ENCODE data around the gene BIRC2. TPM values are rescaled to one million over a fixed set of nuclear protein-coding genes. Genes with fewer than 3 reads are reported as not detected.

The BIRC2 gene
- total and polyA plus RNA-seq, 9 of the 15 experiments (the other 6 are each of a cell fraction or from before 2014, with no cell fraction given) = 14.3 to 45.9 (median 20.7) TPM

DNA sequence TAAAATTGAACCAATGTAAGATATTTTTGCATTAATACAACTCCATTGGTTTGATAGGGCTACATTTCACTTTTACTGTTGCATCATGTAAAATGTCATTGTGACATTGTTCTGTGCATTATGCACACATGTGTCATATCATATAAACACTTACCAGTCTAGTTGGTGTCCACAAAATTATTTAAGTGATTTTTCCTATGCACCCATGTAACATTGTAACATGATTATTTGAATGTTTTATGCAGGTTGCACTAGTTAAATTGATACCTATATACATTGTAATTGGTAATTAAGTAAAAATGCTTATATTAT lies 39.3 kb upstream of the BIRC2 start:
- Histone ChIP-seq H3K9ac (ENCODE audit: insufficient read depth in 1 of 2, low read depth in 2 of 2, low read length in 2 of 2) (no peak overlapping the region), H4K20me1 (replicated peaks; ENCODE audit: control insufficient read depth, insufficient read depth, low read length) (no peaks in the 10 kb centered on the region), H2AFZ (ENCODE audit: low read depth, low read length) (no peak overlapping the region), H3K79me2 (ENCODE audit: control insufficient read depth, insufficient read depth, low read length) (no peaks in the 10 kb centered on the region), H3K9me3 (replicated peaks; ENCODE audit: control insufficient read depth, insufficient read depth, low read depth, low read length) (no peaks in the 10 kb centered on the region), H3K9me1 (ENCODE audit: control insufficient read depth, insufficient read depth, low read length) (no peaks in the 10 kb centered on the region), H3K4me2 (ENCODE audit: insufficient read depth, low read length) (no peak overlapping the region), H3K27ac (ENCODE audit: extremely low read depth, low read depth, low read length) (no peak overlapping the region), H3K4me3 (no peak overlapping the region), H3K36me3 (ENCODE audit: control insufficient read depth, insufficient read depth, low read length) (no peaks in the 10 kb centered on the region), H3K4me1 (replicated peaks in 1 of 2; ENCODE audit: control insufficient read depth in 2 of 2, insufficient read depth in 2 of 2, low read length in 2 of 2) (peaks cover 0 to 16% of the 10 kb centered on the region in 2 experiments; a peak in 1 of 5 replicates), H3K27me3 (ENCODE audit: control insufficient read depth in 2 of 2, insufficient read depth in 2 of 2, low read length in 2 of 2) (no peaks in the 10 kb centered on the region)
- DNase-seq (ENCODE audit: extremely low read depth in 1 of 4, low spot score in 3 of 4) (no peak), FAIRE-seq (no peak), ATAC-seq (no peak)
- intact Hi-C loops (cut with micrococcal nuclease) = no loop called here
- POLR2A ChIA-PET = no interaction called here
- CTCF ChIA-PET (ENCODE audit: low intra/inter-chr PET ratio) = no interaction called here
- BruUV-seq (replicated peaks) = no TSS peak
- in situ Hi-C loops (cut with MboI) = no loop called here
- no peak for TF ChIP-seq NCOR1 (IDR thresholded peaks at IDR 0.05)
- no peak for TF ChIP-seq KAT2B (IDR thresholded peaks at IDR 0.05; ENCODE audit: low read depth, low read length)
- no peak for TF ChIP-seq ZNF778 (CRISPR knock-in tag; IDR thresholded peaks at IDR 0.05)
- no peak for TF ChIP-seq TAF15 (IDR thresholded peaks at IDR 0.05; ENCODE audit: low read depth, low read length)
- TF ChIP-seq CLOCK (CRISPR knock-in tag; IDR thresholded peaks at IDR 0.05; ENCODE audit: borderline replicate concordance) = no peak
- no peak for TF ChIP-seq ZNF444 (CRISPR knock-in tag; IDR thresholded peaks at IDR 0.05)
- no peak for TF ChIP-seq FIP1L1 (IDR thresholded peaks at IDR 0.05; ENCODE audit: low read depth, low read length, poor library complexity, severe bottlenecking)
- no peak for TF ChIP-seq TBL1XR1 (IDR thresholded peaks at IDR 0.05; ENCODE audit: low read length in 2 of 2)
- no peak for TF ChIP-seq ZNF3 (CRISPR knock-in tag; IDR thresholded peaks at IDR 0.05)
- no peak for TF ChIP-seq ZSCAN29 (IDR thresholded peaks at IDR 0.05)
- no peak for TF ChIP-seq ETS2 (tag; IDR thresholded peaks at IDR 0.05; ENCODE audit: borderline replicate concordance, poor library complexity, severe bottlenecking)
- TF ChIP-seq NCOA2 (IDR thresholded peaks at IDR 0.05; ENCODE audit: partially characterized antibody in 2 of 2) = no peak
- no peak for TF ChIP-seq HNRNPK (IDR thresholded peaks at IDR 0.05; ENCODE audit: low read depth, low read length, poor library complexity, severe bottlenecking)
- no peak for TF ChIP-seq ELF2 (CRISPR knock-in tag; IDR thresholded peaks at IDR 0.05)
- TF ChIP-seq CBFB (CRISPR knock-in tag; IDR thresholded peaks at IDR 0.05) = no peak
- no peak for TF ChIP-seq FOXM1 (IDR thresholded peaks at IDR 0.05; ENCODE audit: low read depth)
- TF ChIP-seq FOXM1 (CRISPR knock-in tag; IDR thresholded peaks at IDR 0.05; ENCODE audit: low read depth) = no peak
- TF ChIP-seq, protein P1, sequence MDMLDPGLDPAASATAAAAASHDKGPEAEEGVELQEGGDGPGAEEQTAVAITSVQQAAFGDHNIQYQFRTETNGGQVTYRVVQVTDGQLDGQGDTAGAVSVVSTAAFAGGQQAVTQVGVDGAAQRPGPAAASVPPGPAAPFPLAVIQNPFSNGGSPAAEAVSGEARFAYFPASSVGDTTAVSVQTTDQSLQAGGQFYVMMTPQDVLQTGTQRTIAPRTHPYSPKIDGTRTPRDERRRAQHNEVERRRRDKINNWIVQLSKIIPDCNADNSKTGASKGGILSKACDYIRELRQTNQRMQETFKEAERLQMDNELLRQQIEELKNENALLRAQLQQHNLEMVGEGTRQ (CRISPR knock-in tag; IDR thresholded peaks at IDR 0.05) = no peak
- no peak for TF ChIP-seq MED1 (CRISPR knock-in tag; IDR thresholded peaks at IDR 0.05; ENCODE audit: borderline replicate concordance)
- TF ChIP-seq, protein P2, sequence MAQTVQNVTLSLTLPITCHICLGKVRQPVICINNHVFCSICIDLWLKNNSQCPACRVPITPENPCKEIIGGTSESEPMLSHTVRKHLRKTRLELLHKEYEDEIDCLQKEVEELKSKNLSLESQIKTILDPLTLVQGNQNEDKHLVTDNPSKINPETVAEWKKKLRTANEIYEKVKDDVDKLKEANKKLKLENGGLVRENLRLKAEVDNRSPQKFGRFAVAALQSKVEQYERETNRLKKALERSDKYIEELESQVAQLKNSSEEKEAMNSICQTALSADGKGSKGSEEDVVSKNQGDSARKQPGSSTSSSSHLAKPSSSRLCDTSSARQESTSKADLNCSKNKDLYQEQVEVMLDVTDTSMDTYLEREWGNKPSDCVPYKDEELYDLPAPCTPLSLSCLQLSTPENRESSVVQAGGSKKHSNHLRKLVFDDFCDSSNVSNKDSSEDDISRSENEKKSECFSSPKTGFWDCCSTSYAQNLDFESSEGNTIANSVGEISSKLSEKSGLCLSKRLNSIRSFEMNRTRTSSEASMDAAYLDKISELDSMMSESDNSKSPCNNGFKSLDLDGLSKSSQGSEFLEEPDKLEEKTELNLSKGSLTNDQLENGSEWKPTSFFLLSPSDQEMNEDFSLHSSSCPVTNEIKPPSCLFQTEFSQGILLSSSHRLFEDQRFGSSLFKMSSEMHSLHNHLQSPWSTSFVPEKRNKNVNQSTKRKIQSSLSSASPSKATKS (CRISPR knock-in tag; IDR thresholded peaks at IDR 0.05) = no peak

Measured in K562 (cell line).